NT2/D1 (cell line): Measurements from ENCODE around the gene HSPA12B.

Experiments used
- SUZ12 ChIP-seq: IDR thresholded peaks from 2 replicates; pipeline ENCODE4 v1.6.1; 2011; ENCODE audit not compliant: insufficient read length, insufficient read depth; ENCODE audit errors: extremely low read depth
- YY1 ChIP-seq: IDR thresholded peaks from 2 replicates; pipeline ENCODE4 v1.6.1; 2011; ENCODE audit not compliant: insufficient read length, insufficient read depth
- ZNF274 ChIP-seq: IDR thresholded peaks from 2 replicates; pipeline ENCODE4 v1.6.1; 2011; ENCODE audit warnings: mild to moderate bottlenecking, low read depth, low read length

GRCh38 chr20:3728876-3729275, 3.6 kb upstream of the HSPA12B start:
- TF ChIP-seq ZNF274, result no peak
- no peak for TF ChIP-seq SUZ12
- TF ChIP-seq YY1, result no peak
